Suprapubic skin (tissue), 4 donors: ENCODE results near the gene SHF. TPM values are rescaled to one million over a fixed set of nuclear protein-coding genes. Genes with fewer than 3 reads are reported as not detected.

ENCODE experiments used
- DNase-seq, 2 donors: peaks; one replicate each; pipeline ENCODE4 v3.0.0-alpha.2; 2019; ENCODE audit warnings: low spot score in 2 of 2
- H3K27ac ChIP-seq: fragments of 200-600 bp; sonication (generic); one replicate; pipeline ENCODE4 v1.5.1; 2019
- H3K27me3 ChIP-seq: fragments of 200-600 bp; sonication (generic); one replicate; pipeline ENCODE4 v1.5.1; 2019
- H3K36me3 ChIP-seq: fragments of 200-600 bp; sonication (generic); one replicate; pipeline ENCODE4 v1.5.1; 2019
- H3K4me1 ChIP-seq: fragments of 200-600 bp; sonication (generic); one replicate; pipeline ENCODE4 v1.5.1; 2019
- H3K4me3 ChIP-seq: fragments of 200-600 bp; sonication (generic); one replicate; pipeline ENCODE4 v1.5.1; 2019; ENCODE audit warnings: mild to moderate bottlenecking
- H3K9me3 ChIP-seq: fragments of 200-600 bp; sonication (generic); one replicate; pipeline ENCODE4 v1.5.1; 2019
- CTCF ChIP-seq, 2 donors: fragments of 200-600 bp in 1 of 2; fragments of 450-650 bp in 1 of 2; sonication (generic) in 1 of 2; IDR thresholded peaks; one replicate each; pipeline ENCODE4 v1.5.1; 2016 to 2019; ENCODE audit warnings: antibody characterized with exemption in 2 of 2, mild to moderate bottlenecking in 1 of 2, moderate library complexity in 1 of 2
- EP300 ChIP-seq: sonication (generic); formaldehyde crosslinking; IDR thresholded peaks from one replicate; pipeline ENCODE4 v1.6.1; 2017; ENCODE audit warnings: antibody characterized with exemption
- POLR2A ChIP-seq, 2 donors: fragments of 450-650 bp; IDR thresholded peaks; one replicate each; pipeline ENCODE4 v1.6.1; 2017; ENCODE audit warnings: antibody characterized with exemption in 2 of 2, mild to moderate bottlenecking in 2 of 2, moderate library complexity in 2 of 2
- POLR2AphosphoS5 ChIP-seq, 3 donors: sonication (generic); formaldehyde crosslinking; IDR thresholded peaks; one replicate each; pipeline ENCODE4 v1.6.1; 2017; ENCODE audit warnings: antibody characterized with exemption in 3 of 3
- WGBS: methylation state at CpG from one replicate; pipeline ENCODE4 v1.1.5; 2018; 5-methylcytosine and 5-hydroxymethylcytosine counted together
- total RNA-seq, 4 donors: library from RNA; depleted of rRNA; stranded (reverse); fragments of >200 nt; gene quantifications; one replicate each; pipeline ENCODE4 v1.1.0, GENCODE V29; 2016

SHF gene
- total RNA-seq, 4 donors from 2014 or later: 5.4 to 11.9 (median 8.6) TPM

GRCh38 chr15:45131510-45131909, 56.3 kb downstream of the SHF start:
- H3K9me3 ChIP-seq: no peaks in the 10 kb centered on the region
- no peak overlapping the region for H3K4me3 ChIP-seq
- peaks cover 45% of the 10 kb centered on the region for H3K4me1 ChIP-seq
- DNase-seq: no peak
- TF ChIP-seq EP300 (no peak), POLR2A (IDR thresholded peaks at IDR 0.05) (no peak), POLR2AphosphoS5 (IDR thresholded peaks at IDR 0.05) (no peak), CTCF (IDR thresholded peaks at IDR 0.05) (no peak)
- H3K27ac ChIP-seq: no peak overlapping the region
- WGBS: 91% methylated on average over 3 of the region's 3 CpGs
- H3K27me3 ChIP-seq: peaks cover 27% of the 10 kb centered on the region
- no peaks in the 10 kb centered on the region for H3K36me3 ChIP-seq

DNA sequence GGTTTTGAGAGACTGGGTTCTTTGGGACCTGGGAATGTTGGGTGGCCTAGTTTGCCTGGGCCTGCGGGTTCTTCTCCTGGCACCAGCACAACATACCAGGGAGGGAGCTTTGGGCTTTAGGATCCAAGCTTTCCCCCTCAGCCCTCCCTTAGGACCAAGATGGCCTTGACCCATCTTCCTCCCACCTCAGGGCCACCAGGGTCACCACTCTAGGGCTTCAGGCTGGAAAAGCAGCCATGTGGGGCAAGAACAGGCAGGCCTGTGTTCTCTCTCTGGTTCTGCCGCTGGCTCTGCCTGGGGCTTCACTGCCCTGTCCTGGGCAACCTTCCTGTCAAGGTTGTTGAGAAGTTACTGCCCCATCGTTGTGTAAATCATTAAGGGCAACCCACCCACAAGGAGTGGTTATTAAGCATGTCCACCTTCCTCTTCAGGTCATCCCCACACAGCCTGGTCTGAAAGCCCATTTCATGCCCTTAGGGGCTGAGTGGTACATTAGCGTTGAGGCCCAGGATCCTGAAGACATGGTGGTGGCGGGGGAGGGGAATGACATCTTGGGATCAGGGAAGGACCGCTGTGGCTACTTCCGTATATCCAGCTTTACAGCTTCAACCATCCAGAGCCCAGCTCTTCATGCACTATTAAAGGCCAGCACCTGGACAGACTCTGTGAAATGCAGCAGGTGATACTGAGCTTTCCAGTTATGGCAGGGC, 57.3 kb downstream of the SHF start:
- 57% methylated on average over 4 of the region's 7 CpGs for WGBS
- TF ChIP-seq POLR2A (IDR thresholded peaks at IDR 0.05) (no peak), POLR2AphosphoS5 (IDR thresholded peaks at IDR 0.05) (no peak), EP300 (no peak), CTCF (IDR thresholded peaks at IDR 0.05) (no peak)
- no peaks in the 10 kb centered on the region for H3K36me3 ChIP-seq
- H3K4me1 ChIP-seq: peaks cover 45% of the 10 kb centered on the region
- H3K27me3 ChIP-seq: peaks cover 27% of the 10 kb centered on the region
- no peaks in the 10 kb centered on the region for H3K9me3 ChIP-seq
- no peak for DNase-seq
- H3K4me3 ChIP-seq: peak overlapping the region; percentile 58
- peak overlapping the region; percentile 72 for H3K27ac ChIP-seq

DNA sequence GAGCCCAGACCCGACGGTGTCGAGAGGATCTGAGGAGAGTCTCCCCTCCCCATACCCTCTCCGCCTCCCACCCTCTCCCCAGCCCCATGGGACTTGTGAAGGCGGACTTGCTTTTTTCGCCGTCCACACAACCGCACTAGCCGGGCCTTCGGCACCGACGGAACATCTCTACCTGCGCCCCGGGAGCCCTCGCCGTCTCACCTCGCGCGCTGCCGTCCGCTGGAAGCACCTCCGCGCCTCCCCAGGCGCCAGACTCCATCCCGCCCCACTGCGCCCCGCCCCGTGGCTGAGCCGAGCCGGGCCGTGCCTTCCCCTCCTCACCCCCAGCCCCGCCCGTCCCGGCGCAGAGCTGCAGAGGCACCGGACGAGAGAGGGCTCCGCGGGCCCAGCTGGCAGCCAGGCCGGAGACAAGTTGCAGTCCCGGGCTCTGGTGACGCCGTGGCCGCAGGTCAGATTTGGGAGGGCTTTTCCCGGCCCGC, 58.1 kb downstream of the SHF start, which contains the start of the genes DUOX1 and DUOXA1:
TSS of gene DUOX1 (plus strand) at position 344 of the 479 bp plus-strand sequence. CDS start 1,973 bp downstream, outside the sequence.
TSS of gene DUOXA1 (minus strand) at position 229 of the 479 bp plus-strand sequence. CDS start 6,865 bp downstream, outside the sequence.
- Histone ChIP-seq H3K9me3 (no peaks in the 10 kb centered on the region), H3K36me3 (no peaks in the 10 kb centered on the region), H3K27me3 (peaks cover 21% of the 10 kb centered on the region), H3K27ac (peak within 1 kb of the TSS; percentile 72), H3K4me3 (peak within 1 kb of the TSS; percentile 58), H3K4me1 (peaks cover 38% of the 10 kb centered on the region)
- no peak for TF ChIP-seq POLR2A (IDR thresholded peaks at IDR 0.05)
- TF ChIP-seq CTCF (IDR thresholded peaks at IDR 0.05): no peak
- no peak for TF ChIP-seq POLR2AphosphoS5 (IDR thresholded peaks at IDR 0.05)
- TF ChIP-seq EP300: no peak
- WGBS: 0% methylated on average over 4 of the region's 46 CpGs
- DNase-seq: no peak

- TF ChIP-seq CTCF (IDR thresholded peaks at IDR 0.05) (no peak), POLR2A (IDR thresholded peaks at IDR 0.05) (no peak), EP300 (no peak), POLR2AphosphoS5 (IDR thresholded peaks at IDR 0.05) (no peak)
- 7% methylated on average over 30 of the region's 47 CpGs for WGBS
- H3K27ac ChIP-seq: peak overlapping the region; percentile 72
These were observed 58.7 kb downstream of the SHF start for GRCh38 chr15:45128971-45129639.

More at GRCh38 chr15:45128971-45129639, 58.7 kb downstream of the SHF start:
- peaks cover 33% of the 10 kb centered on the region for H3K4me1 ChIP-seq
- peak overlapping the region; percentile 58 for H3K4me3 ChIP-seq
- peaks cover 15% of the 10 kb centered on the region for H3K27me3 ChIP-seq
- no peak for DNase-seq
- no peaks in the 10 kb centered on the region for H3K9me3 ChIP-seq
- no peaks in the 10 kb centered on the region for H3K36me3 ChIP-seq
